HCT116 (cell line): ENCODE measurements around the gene DUOXA1. TPM values are rescaled to one million over a fixed set of nuclear protein-coding genes. Genes with fewer than 3 reads are reported as not detected.

Experiments
- ATAC-seq: fragments of 200-7000 bp; cut with Tn5 transposase; 2 replicates; pipeline ENCODE4 v1.9.1; 2020; ENCODE audit warnings: mild to moderate bottlenecking, moderate library complexity
- BruUV-seq: library from RNA; stranded (reverse); fragments of 400-500 nt; replicated peaks from 2 replicates; lab custom pipeline; 2021; lab: Mats Ljungman, UMichigan
- CTCF ChIA-PET: fragments of 300-600 bp; sonication (Branson Sonifier 250); formaldehyde crosslinking; loops from one replicate; lab custom pipeline; 2021; ENCODE audit warnings: antibody characterized with exemption; lab: Charles Lee
- POLR2A ChIA-PET: fragments of 300-600, 350-600 bp; sonication (Branson Sonifier 250); formaldehyde crosslinking; loops from one replicate; lab custom pipeline; 2021; ENCODE audit warnings: antibody characterized with exemption; lab: Charles Lee
- RAD21 ChIA-PET, 2 experiments: fragments of 300-600 bp; sonication (Branson Sonifier 250); formaldehyde crosslinking; loops; one replicate each; lab custom pipeline; 2023; ENCODE audit warnings: low total read pairs in 2 of 2; ENCODE audit not compliant: uncharacterized antibody in 2 of 2, unreplicated experiment in 2 of 2, low non-redundant PET in 1 of 2; lab: Charles Lee
- DNase-seq: peaks from one replicate; pipeline ENCODE4 v3.0.0-alpha.2; 2010; ENCODE audit warnings: low read depth, low spot score
- H2AFZ ChIP-seq: fragments of 200-600 bp; shearing (Covaris generic), sonication (generic); 2 replicates; pipeline ENCODE4 v1.6.1; 2017; ENCODE audit warnings: low read depth, mixed run types, mixed read lengths, antibody characterized with exemption, low read length; ENCODE audit not compliant: poor library complexity, severe bottlenecking
- H3K27ac ChIP-seq: 2 replicates; pipeline ENCODE4 v1.5.1; 2012; ENCODE audit warnings: low read depth, low read length
- H3K27me3 ChIP-seq: fragments of 200-600 bp; sonication (generic); 2 replicates; pipeline ENCODE4 v1.6.1; 2016; ENCODE audit warnings: mixed run types, low read length, mixed read lengths; ENCODE audit not compliant: insufficient read depth
- H3K36me3 ChIP-seq, 2 experiments: fragments of 200-500 bp in 1 of 2; fragments of 200-600 bp in 1 of 2; sonication (Bioruptor generic) in 1 of 2; sonication (generic) in 1 of 2; 2 replicates each; pipeline versions ENCODE4 v1.5.1 to v1.6.1; 2014 to 2016; ENCODE audit warnings: low read length in 2 of 2, inconsistent platforms in 1 of 2, mixed read lengths in 1 of 2, mixed run types in 1 of 2; ENCODE audit not compliant: insufficient read depth in 2 of 2, control insufficient read depth in 1 of 2
- H3K4me1 ChIP-seq, 2 experiments: fragments of 200-600 bp in 1 of 2; sonication (generic) in 1 of 2; 2 replicates each; pipeline versions ENCODE4 v1.5.1 to v1.6.1; 2012 to 2017; ENCODE audit warnings: low read length in 2 of 2, inconsistent platforms in 1 of 2, mild to moderate bottlenecking in 1 of 2, mixed read lengths in 1 of 2, mixed run types in 1 of 2, moderate library complexity in 1 of 2; ENCODE audit not compliant: insufficient read depth in 2 of 2, control insufficient read depth in 1 of 2
- H3K4me2 ChIP-seq: fragments of 200-600 bp; sonication (generic); 2 replicates; pipeline ENCODE4 v1.6.1; 2017; ENCODE audit warnings: mixed run types, low read length, mixed read lengths
- H3K4me3 ChIP-seq, 2 experiments: fragments of 200-600 bp in 1 of 2; sonication (generic) in 1 of 2; replicated peaks in 1 of 2; 2 replicates each; pipeline ENCODE4 v1.5.1; 2011 to 2016; ENCODE audit warnings: low read length in 2 of 2, control low read depth in 1 of 2, low read depth in 1 of 2, mild to moderate bottlenecking in 1 of 2, mixed read lengths in 1 of 2, mixed run types in 1 of 2
- H3K79me2 ChIP-seq: fragments of 200-600 bp; sonication (generic); 2 replicates; pipeline ENCODE4 v1.6.1; 2017; ENCODE audit warnings: mild to moderate bottlenecking, mixed run types, low read length, moderate library complexity, mixed read lengths; ENCODE audit not compliant: insufficient read depth
- H3K9ac ChIP-seq: fragments of 200-600 bp; sonication (generic); 2 replicates; pipeline ENCODE4 v1.6.1; 2016; ENCODE audit warnings: low read length, mixed read lengths
- H3K9me2 ChIP-seq: fragments of 200-600 bp; sonication (generic), shearing (Covaris generic); 2 replicates; pipeline ENCODE4 v1.6.1; 2017; ENCODE audit warnings: mixed run types, mild to moderate bottlenecking, moderate library complexity; ENCODE audit not compliant: insufficient read depth
- H3K9me3 ChIP-seq, 2 experiments: fragments of 200-500 bp in 1 of 2; fragments of 200-600 bp in 1 of 2; sonication (Bioruptor generic) in 1 of 2; sonication (generic) in 1 of 2; 2 replicates each; pipeline ENCODE4 v1.6.1; 2014 to 2017; ENCODE audit warnings: low read length in 2 of 2, mixed read lengths in 2 of 2, inconsistent platforms in 1 of 2, low read depth in 1 of 2, mild to moderate bottlenecking in 1 of 2, mixed run types in 1 of 2, moderate library complexity in 1 of 2; ENCODE audit not compliant: control insufficient read depth in 1 of 2, insufficient read depth in 1 of 2
- H4K20me1 ChIP-seq: fragments of 200-600 bp; sonication (generic), shearing (Covaris generic); 2 replicates; pipeline ENCODE4 v1.6.1; 2017; ENCODE audit warnings: mixed run types, mild to moderate bottlenecking, moderate library complexity; ENCODE audit not compliant: insufficient read depth
- CBX3 ChIP-seq: IDR thresholded peaks from 2 replicates; pipeline ENCODE4 v1.6.1; 2012; ENCODE audit warnings: low read depth
- EGR1 ChIP-seq: IDR thresholded peaks from 2 replicates; pipeline ENCODE4 v1.6.1; 2012; ENCODE audit warnings: low read depth
- ELF1 ChIP-seq: IDR thresholded peaks from 2 replicates; pipeline ENCODE4 v1.6.1; 2012; ENCODE audit warnings: low read depth, borderline replicate concordance
- EZH2phosphoT487 ChIP-seq: fragments of 200-600 bp; IDR thresholded peaks from 2 replicates; pipeline ENCODE4 v1.6.1; 2018; ENCODE audit warnings: antibody characterized with exemption, borderline replicate concordance
- SIN3A ChIP-seq: IDR thresholded peaks from 2 replicates; pipeline ENCODE4 v1.6.1; 2012; ENCODE audit warnings: low read depth
- SP1 ChIP-seq: IDR thresholded peaks from 2 replicates; pipeline ENCODE4 v1.6.1; 2012; ENCODE audit warnings: low read depth
- YY1 ChIP-seq: IDR thresholded peaks from 2 replicates; pipeline ENCODE4 v1.6.1; 2011; ENCODE audit warnings: low read length, low read depth, moderate library complexity, mild to moderate bottlenecking; ENCODE audit not compliant: insufficient replicate concordance; ENCODE audit errors: extremely low read depth
- ZFX ChIP-seq: fragments of 450-650 bp; IDR thresholded peaks from 2 replicates; pipeline ENCODE4 v1.6.1; 2017
- ZNF274 ChIP-seq: fragments of 200-500 bp; sonication (Bioruptor generic); IDR thresholded peaks from 2 replicates; pipeline ENCODE4 v1.6.1; 2014; ENCODE audit warnings: mild to moderate bottlenecking, low read depth, low read length, inconsistent platforms
- intact Hi-C: fragments of 100-400 bp; cut with micrococcal nuclease; formaldehyde crosslinking; loops from 2 replicates; pipeline ENCODE4 v1.10.0; 2022
- total RNA-seq: library from RNA; stranded (reverse); gene quantifications from one replicate; pipeline ENCODE4 v1.2.1, GENCODE V29; 2021; ENCODE audit not compliant: unreplicated experiment
- TF ChIP-seq, protein P1 (sequence below): IDR thresholded peaks from 2 replicates; pipeline ENCODE4 v1.6.1; 2011; ENCODE audit warnings: mild to moderate bottlenecking, low read length, moderate library complexity; ENCODE audit not compliant: insufficient replicate concordance; ENCODE audit errors: extremely low read depth
- TF ChIP-seq, protein P2 (sequence below), 3 experiments: fragments of 200-600 bp in 1 of 3; sonication (generic) in 1 of 3; IDR thresholded peaks in 2 of 3; conservative IDR thresholded peaks in 1 of 3; 2 replicates each; pipeline ENCODE4 v1.5.1; 2012 to 2017; ENCODE audit warnings: low read depth in 2 of 3, low read length in 2 of 3, antibody characterized with exemption in 1 of 3, borderline replicate concordance in 1 of 3, control low read depth in 1 of 3, mild to moderate bottlenecking in 1 of 3, mixed read lengths in 1 of 3, mixed run types in 1 of 3, moderate library complexity in 1 of 3; ENCODE audit not compliant: insufficient read depth in 1 of 3

Gene DUOXA1
- total RNA-seq, 1 experiment from 2014 or later, result 2.3 TPM

DNA sequence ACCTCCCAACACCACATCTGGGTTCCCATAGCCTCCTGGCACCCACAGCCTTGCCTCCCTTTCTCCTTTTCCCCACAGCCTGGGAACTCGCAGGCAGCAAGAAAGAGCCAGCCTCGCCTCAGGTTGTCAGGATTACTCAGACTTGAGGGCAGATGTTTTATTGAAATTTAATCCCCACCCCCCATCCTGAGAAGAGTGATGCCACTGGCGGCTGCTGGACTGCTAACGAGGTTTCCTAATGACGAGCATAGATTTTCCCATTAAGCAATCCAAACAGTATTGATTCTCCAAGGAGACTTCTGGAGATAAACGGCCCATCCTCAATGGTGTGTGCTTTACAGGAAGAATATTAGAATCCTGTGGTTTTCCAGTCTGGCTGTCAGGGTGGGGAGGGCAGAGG, 44.4 kb upstream of the DUOXA1 start:
- H3K9ac ChIP-seq, result no peak overlapping the region
- ChIA-PET CTCF (interaction anchor here (0.7 to 1.1 kb wide), 2 partner anchors 11 kb away, joined by 3 read pairs; no protein-coding TSS in a partner anchor), POLR2A (no interaction called here), RAD21 (no interaction called here)
- BruUV-seq, result no TSS peak
- no peak for TF ChIP-seq YY1
- no peak for TF ChIP-seq EGR1
- TF ChIP-seq SP1, result no peak
- no peak for TF ChIP-seq SIN3A
- TF ChIP-seq ELF1, result no peak
- no peak for TF ChIP-seq ZNF274
- TF ChIP-seq, protein P1, sequence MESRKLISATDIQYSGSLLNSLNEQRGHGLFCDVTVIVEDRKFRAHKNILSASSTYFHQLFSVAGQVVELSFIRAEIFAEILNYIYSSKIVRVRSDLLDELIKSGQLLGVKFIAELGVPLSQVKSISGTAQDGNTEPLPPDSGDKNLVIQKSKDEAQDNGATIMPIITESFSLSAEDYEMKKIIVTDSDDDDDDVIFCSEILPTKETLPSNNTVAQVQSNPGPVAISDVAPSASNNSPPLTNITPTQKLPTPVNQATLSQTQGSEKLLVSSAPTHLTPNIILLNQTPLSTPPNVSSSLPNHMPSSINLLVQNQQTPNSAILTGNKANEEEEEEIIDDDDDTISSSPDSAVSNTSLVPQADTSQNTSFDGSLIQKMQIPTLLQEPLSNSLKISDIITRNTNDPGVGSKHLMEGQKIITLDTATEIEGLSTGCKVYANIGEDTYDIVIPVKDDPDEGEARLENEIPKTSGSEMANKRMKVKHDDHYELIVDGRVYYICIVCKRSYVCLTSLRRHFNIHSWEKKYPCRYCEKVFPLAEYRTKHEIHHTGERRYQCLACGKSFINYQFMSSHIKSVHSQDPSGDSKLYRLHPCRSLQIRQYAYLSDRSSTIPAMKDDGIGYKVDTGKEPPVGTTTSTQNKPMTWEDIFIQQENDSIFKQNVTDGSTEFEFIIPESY, result no peak
- no peak for TF ChIP-seq CBX3
- TF ChIP-seq, protein P2, sequence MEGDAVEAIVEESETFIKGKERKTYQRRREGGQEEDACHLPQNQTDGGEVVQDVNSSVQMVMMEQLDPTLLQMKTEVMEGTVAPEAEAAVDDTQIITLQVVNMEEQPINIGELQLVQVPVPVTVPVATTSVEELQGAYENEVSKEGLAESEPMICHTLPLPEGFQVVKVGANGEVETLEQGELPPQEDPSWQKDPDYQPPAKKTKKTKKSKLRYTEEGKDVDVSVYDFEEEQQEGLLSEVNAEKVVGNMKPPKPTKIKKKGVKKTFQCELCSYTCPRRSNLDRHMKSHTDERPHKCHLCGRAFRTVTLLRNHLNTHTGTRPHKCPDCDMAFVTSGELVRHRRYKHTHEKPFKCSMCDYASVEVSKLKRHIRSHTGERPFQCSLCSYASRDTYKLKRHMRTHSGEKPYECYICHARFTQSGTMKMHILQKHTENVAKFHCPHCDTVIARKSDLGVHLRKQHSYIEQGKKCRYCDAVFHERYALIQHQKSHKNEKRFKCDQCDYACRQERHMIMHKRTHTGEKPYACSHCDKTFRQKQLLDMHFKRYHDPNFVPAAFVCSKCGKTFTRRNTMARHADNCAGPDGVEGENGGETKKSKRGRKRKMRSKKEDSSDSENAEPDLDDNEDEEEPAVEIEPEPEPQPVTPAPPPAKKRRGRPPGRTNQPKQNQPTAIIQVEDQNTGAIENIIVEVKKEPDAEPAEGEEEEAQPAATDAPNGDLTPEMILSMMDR (IDR thresholded peaks at IDR 0.05 in 2 of 3, conservative IDR thresholded peaks at IDR 0.05 in 1 of 3; ENCODE audit: borderline replicate concordance in 1 of 3, insufficient read depth in 1 of 3, low read depth in 2 of 3, low read length in 2 of 3), result no peak
- TF ChIP-seq EZH2phosphoT487, result no peak
- no peak for TF ChIP-seq ZFX
- H3K27ac ChIP-seq, result no peak overlapping the region
- no peaks in the 10 kb centered on the region for H3K9me2 ChIP-seq
- intact Hi-C loops, result no loop called here
- H2AFZ ChIP-seq, result no peak overlapping the region
- H3K27me3 ChIP-seq, result no peaks in the 10 kb centered on the region
- H3K36me3 ChIP-seq, result no peaks in the 10 kb centered on the region
- H4K20me1 ChIP-seq, result no peaks in the 10 kb centered on the region
- no peak overlapping the region for H3K4me2 ChIP-seq
- H3K4me3 ChIP-seq, result no peak overlapping the region
- no peaks in the 10 kb centered on the region for H3K9me3 ChIP-seq
- H3K4me1 ChIP-seq, result peaks cover 0 to 3% of the 10 kb centered on the region in 2 experiments; a peak in 1 of 4 replicates
- DNase-seq (no peak), ATAC-seq (no peak)
- H3K79me2 ChIP-seq, result no peaks in the 10 kb centered on the region
